NCI-H187 (cell line): ENCODE measurements around the gene EFNB3.
A peak's percentile ranks its signal among the peaks of the same experiment; 100 is the strongest.

Source experiments
- DNase-seq, 2 experiments: peaks; one replicate each; lab custom pipeline; 2025; lab: John Stamatoyannopoulos, UW

The EFNB3 gene

DNA sequence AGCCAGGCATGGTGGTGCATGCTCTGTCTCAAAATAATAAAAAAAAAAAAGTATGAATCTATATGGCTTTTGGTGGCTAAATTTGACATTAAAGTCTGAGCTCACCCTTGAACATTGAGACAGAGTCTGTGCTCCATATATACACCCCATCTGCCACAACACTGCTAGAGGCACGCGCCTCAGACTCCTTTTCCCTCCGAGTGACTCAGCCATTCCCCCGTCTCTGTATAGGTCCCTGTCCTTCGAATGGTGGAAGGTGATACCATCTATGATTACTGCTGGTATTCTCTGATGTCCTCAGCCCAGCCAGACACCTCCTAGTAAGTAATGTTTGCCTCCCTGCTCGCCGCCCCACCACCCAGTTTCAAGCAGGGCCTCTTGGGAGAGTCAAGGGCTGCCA lies 4.5 kb upstream of the EFNB3 start:
- DNase-seq = no peak

- no peak for DNase-seq
Observed at GRCh38 chr17:7701681-7702080, 3.3 kb upstream of the EFNB3 start.

DNA sequence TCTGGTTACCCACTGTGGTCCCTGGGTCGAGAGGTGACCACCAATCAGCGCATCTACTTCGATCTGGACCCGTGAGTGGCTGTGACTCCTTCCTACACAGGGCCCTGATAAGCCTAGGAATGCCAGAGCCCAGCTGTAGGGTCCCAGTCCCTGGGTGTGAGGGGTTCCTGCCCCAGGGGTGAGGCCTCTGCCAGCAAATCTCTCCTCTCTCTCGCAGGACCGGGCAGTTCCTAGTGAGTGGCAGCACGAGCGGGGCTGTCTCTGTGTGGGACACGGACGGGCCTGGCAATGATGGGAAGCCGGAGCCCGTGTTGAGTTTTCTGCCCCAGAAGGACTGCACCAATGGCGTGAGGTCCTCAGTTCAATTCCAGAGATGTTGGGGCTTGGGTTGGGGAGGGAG lies 2.2 kb upstream of the EFNB3 start:
- DNase-seq = no peak

DNA sequence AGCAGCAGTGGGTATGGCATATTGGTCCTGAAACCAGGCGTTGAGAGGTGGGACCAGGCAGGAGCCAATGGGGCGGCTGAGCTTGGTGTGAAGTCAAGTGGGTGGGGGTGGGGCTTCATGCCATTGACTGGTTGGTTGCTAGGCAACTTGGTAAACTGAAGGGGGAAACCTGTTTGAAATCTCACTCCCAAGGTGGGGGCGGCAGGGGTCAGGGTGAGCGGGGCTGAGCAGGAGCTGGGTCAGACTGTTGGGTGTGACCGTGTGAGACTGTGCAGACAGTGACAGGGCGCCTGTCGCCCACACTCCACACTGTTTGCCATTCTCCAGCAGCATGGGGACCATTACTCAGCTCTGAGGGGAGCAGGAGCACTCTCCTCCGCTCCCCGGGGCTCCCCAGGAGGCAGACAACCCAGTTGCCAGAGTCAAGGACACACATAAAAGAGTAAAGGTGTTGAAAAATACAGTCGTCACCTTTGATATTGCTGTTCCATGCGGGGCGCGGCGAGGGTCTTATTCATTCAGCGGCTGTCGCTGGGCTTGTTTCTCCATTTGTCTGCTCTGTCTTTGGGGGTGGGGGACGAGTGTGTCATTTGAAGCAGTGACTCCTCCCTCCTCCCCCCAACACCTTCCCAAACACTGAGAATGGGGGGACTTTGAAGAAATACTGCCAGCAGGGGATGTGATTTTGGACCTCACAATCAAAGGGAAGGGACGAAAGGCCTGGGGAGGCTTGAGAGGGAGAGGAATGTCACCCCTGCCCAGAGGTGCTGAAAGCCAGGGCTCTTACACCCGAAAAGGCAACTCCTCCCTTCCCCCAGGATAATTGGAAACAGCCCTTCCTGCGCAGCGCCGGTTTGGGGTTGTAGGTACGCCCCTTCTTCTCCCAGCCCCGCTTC lies 1.2 kb upstream of the EFNB3 start:
- peak in 1 of 2 experiments; percentile 6 for DNase-seq

DNA sequence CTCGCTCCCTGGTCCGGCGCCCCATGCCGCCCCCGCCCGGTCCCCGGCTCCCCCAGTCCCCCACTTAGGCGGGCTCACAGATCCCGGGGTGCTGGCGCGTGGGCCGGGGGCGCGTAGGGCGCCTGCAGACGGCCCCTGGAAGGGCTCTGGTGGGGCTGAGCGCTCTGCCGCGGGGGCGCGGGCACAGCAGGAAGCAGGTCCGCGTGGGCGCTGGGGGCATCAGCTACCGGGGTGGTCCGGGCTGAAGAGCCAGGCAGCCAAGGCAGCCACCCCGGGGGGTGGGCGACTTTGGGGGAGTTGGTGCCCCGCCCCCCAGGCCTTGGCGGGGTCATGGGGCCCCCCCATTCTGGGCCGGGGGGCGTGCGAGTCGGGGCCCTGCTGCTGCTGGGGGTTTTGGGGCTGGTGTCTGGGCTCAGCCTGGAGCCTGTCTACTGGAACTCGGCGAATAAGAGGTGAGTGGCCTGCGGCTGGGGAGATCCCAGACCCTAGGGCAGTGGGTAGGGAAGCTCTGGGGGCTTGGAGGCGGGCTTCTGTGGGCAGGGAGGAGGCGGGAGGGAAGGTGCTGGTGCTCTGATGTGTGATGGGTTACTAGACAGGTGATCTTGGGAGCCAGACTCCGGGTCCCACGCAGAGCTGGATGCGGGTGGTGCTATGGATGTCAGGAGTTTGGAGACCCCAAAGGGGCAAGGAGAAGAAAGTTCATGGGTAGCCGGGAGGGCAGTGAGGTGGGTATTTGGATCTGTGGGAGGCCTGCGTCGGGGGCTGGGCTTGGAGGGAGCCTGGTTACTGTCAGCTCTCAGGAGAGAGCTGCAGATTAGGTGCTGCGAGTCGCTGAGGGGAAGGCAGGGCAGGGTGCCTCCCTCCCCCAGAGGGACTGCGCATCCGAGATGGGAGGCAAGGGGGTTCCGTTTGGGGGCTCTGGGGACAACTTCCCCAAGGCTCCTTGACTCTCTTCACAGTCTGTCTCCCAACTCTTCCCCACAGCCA lies 560 bp downstream of the EFNB3 start:
- no peak for DNase-seq

- no peak for DNase-seq
Observed at GRCh38 chr17:7706631-7707354, 1.8 kb downstream of the EFNB3 start.

GRCh38 chr17:7707446-7707845 lies 2.4 kb downstream of the EFNB3 start:
- no peak for DNase-seq

DNA sequence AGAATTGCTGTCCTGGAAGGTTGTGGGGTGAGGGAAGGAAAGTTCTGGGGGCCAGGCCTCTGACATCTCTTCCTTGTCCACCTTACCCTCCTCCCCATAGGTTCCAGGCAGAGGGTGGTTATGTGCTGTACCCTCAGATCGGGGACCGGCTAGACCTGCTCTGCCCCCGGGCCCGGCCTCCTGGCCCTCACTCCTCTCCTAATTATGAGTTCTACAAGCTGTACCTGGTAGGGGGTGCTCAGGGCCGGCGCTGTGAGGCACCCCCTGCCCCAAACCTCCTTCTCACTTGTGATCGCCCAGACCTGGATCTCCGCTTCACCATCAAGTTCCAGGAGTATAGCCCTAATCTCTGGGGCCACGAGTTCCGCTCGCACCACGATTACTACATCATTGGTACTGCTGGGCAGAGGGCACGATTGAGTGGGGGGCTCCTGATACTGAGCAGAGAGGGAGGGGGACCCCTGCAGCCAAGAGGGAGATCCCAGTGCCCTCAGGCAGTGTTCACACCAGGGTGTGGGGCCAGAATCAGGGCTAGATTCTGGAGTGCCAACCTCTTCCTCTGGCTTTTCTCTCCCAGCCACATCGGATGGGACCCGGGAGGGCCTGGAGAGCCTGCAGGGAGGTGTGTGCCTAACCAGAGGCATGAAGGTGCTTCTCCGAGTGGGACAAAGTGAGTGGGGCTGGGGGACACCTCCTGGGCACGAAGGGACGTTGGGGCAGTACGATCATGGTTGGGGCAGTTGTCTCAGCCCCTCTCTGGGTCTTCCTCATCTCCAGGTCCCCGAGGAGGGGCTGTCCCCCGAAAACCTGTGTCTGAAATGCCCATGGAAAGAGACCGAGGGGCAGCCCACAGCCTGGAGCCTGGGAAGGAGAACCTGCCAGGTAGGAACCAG lies 3.1 kb downstream of the EFNB3 start:
- no peak for DNase-seq

GRCh38 chr17:7709031-7709430 lies 4.0 kb downstream of the EFNB3 start:
- DNase-seq = no peak

DNA sequence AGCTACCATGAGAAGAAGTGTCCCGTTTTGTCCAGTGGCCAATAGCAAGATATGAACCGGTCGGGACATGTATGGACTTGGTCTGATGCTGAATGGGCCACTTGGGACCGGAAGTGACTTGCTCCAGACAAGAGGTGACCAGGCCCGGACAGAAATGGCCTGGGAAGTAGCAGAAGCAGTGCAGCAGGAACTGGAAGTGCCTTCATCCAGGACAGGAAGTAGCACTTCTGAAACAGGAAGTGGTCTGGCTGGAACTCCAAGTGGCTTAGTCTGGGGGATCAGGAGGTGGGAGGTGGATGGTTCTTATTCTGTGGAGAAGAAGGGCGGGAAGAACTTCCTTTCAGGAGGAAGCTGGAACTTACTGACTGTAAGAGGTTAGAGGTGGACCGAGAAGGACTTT lies 5.3 kb downstream of the EFNB3 start:
- no peak for DNase-seq

- DNase-seq = no peak
Observed at GRCh38 chr17:7711051-7711755, 6.2 kb downstream of the EFNB3 start.

- no peak for DNase-seq
Observed at GRCh38 chr17:7712111-7712771, 7.2 kb downstream of the EFNB3 start.

DNA sequence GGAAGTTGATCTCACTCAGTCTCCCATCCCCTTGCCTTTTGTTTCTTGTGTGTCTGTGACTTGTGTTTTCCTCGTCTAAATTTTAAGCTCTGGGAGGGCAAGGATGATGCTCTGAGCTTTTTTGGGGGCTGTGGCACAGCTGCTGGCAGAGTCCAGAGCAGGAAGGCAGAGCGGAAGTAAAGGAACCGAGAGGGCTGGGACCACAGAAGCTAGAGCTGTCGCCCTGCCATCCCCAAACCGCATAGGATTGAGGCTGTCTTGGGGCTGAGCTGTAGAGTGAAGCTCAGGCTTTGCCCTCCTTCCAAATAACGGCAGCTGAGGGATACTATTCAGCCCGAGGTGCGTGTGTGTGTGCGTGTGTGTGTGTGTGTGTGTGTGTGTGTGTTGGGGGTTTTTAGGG lies 8.8 kb downstream of the EFNB3 start:
- DNase-seq = no peak

DNA sequence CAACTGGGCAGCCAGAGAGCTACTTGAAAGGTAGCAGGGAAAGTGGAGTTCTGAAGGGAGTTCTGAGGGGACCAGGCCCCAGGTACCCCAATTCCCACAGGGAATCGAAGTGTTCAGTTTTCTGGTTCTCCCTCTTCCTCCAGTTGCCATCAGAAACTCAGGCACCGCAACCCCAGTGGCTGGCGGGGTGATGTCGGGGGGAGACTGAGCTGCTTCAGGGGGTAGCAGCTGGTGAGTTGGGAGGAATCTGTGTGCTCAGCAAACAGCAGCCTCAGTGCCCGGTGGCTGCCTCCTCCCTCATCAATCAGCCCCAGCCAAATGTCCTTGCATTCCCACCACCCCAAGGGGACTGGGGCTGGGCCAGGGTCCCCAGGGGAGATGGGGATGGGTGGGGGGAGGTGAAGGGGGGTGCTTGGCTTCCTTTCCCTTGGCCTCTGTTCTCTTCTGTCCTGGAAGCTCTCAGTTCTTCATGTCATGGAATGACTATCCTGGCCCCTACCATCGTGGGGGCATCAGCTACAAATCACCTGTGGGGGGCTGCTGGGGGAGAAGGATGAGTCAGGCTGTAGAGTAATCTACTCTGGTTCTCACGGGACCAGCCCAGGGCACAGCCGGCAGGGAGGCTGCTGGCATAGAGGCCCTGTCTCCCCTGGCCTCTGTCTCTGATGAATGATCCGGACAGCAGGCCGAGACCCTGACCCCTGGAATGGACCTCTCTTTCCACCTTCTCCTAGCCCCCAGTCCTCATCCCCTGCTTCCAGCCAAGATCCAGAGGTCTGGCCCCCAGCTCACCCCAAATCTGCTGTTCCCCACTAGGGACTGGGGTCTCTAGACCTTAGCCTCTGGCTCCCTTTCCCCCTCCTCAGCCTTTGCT lies 10.0 kb downstream of the EFNB3 start:
- DNase-seq = no peak

DNA sequence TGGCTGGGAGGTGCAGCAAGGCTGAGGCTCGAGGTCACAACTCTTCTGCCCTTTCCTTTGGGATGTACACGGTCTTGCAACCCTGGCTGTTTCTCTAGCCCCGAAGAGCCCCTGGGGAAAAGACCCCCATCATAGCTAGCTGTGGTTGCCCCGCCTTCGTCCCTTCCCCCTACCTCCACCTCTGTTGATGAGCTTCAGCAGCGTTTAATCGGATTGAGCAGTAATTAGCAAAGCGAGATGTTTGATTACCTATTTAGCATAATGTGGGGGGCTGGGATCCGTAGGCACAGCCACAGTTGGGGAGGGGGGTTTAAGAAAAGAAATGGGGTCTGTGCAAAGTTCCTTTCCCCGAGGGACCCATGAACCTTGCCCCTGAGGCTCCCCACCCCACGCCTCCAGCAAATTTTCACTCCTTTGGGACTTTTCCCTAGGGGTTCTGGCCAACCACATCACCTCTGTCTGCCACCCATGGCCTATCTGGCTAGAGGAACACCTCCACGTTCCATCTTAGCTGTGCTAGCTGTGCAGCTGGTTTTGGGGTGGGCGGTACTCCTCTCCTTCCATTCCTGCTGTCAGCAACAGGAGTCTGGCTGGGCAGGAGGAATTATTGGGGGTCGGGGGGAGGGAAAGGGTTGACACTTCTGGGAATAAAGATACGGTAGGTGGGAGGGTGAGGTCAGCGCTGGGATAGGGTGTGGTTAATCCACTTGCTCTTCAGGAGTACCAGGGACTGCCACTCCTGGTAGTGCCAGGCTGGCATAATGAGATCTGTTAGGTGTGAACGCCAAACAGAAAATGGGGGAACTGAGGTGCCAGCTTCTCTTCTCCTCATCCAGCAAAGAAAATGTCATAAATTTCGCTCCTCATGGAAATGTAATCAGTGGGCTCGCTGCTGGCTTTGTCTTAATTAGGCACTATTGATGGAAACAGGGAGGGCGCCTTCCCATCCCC lies 11.2 kb downstream of the EFNB3 start:
- DNase-seq = no peak

- DNase-seq = peak; percentile 72 to 75
Observed at GRCh38 chr17:7716901-7717755, 12.1 kb downstream of the EFNB3 start, which contains the start of gene DNAH2. DNAH2 (plus strand) TSS chr17:7717744; CDS start chr17:7719735, 1,991 bp downstream.
